Jurkat, Clone E6-1 (cell line): ENCODE data around the gene RNU6-9.

ENCODE experiments used
- DNase-seq: peaks from one replicate; pipeline ENCODE4 v3.0.0-alpha.2; 2011; ENCODE audit warnings: low read depth, low spot score
- H3K4me3 ChIP-seq: 2 replicates; pipeline ENCODE4 v1.5.1; 2011; ENCODE audit warnings: mild to moderate bottlenecking, low read length, control low read depth, moderate library complexity

The RNU6-9 gene

DNA sequence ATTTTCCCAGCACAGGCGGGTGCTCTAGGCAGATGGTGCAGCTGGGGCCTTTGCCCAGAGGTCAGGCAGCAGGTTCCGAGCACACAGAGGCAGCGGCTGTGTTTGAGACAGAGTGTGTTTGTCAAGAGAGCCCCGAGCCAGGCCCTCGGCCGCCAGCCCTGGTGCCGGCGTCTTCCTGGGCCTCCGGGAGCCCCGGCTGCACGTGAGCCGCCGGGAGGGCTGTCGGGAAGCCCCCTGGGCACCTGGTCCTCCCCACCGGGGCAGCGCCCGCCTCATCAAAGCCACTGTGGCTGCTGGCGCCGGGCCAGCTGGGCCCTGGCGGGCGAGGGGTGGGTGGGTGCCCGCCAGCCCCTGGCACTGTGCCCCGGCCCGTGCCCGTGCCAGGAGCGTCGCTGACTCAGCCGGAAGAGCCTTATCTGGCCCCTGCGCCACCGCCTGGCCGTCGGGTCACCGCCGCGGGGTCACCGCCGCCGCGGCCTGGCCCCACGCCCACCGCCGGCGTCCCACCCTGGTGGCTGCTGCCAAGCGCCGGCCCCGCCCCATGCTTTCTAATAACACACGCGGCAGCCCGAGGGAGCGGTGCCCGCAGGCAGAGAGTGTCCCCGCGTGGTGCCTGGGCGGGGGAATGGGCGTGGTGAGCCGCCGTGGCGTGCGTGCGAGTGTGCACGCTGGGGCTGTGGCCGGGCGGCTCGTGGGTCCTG is 47.5 kb downstream of the RNU6-9 start:
- peak; percentile 54 for DNase-seq
- no peak overlapping the region; the same call in none of the 2 replicates for H3K4me3 ChIP-seq

DNA sequence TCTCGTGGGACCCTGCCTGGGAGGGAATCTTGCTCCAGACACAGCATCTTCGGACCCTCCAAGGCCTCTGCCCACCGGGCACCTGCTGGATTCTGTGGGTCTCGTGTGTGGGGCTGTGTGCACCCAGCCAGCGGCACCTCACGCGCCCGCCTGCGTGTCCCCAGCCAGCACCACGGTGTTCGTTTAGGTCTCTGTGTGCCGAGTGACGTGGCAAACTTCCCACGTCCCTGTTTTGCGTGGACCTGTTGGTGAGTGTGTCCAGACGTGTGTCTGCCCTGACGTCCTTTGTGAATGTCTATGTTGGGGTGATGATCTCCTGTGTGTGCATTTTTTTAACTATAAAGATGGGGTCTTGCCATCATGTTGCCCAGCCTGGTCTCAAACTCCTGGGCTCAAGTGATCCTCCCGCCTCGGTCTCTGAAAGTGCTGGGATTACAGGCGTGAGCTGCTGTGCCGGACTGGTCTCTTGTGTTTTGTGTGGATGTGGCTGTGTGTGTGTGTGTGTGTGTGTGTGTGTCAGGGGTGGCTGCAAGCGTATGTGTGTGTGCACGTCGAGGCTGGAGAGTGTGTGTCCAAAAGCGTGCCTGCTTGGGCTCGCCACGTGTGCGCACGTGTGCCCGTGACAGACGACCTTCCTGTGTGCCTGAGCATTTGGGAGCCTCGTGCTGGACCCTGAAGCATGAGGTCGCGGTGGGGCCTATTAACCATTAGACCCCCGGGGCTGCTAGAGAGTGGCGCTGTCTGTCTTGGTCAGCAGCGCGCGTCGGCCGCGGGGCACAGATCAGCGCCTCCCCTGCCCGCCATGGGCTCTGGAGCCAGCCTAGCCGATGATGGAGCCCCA is 48.2 kb downstream of the RNU6-9 start:
- no peak for DNase-seq
- no peak overlapping the region for H3K4me3 ChIP-seq

DNA sequence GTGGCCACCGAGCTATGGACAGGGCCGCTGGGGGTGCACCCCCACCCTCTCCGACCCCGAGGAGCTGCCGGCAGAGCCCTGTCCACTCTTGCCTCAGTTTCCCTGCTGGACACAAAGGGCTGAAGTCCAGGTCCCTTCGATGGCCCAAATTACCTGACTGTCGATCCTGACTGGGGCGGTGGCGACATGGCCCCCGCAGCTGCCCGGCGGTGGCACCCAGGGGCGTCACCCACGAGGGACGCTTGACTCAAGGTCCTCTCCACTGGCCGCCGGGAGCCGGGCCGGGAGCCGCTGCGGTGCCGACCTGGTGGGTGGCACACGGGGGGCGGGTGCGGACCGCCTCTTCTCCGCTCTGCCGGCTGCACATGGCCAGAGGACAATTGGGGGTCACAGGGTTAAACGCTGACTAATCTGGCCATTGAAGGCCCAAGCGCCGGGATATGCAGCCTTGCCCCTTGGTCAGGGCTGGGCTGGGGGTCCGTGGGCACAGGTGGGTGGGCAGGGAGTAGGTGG is 48.9 kb downstream of the RNU6-9 start:
- H3K4me3 ChIP-seq: no peak overlapping the region
- no peak for DNase-seq
